GM21528 (cell line): Measurements from ENCODE around the gene GRIK3.
"Not testable (repeated sequence)": the region's sequence is repeated elsewhere in the genome, so short reads cannot be mapped to it uniquely, and the experiment has no call there.

Experiments used
- ATAC-seq: cut with Tn5 transposase; IDR thresholded peaks from one replicate; pipeline ENCODE4 v1.9.1; 2021; ENCODE audit warnings: mild to moderate bottlenecking, moderate library complexity; ENCODE audit not compliant: unreplicated experiment, low FRiP score

GRIK3 gene

GRCh38 chr1:36950604-36951291 lies 83.6 kb downstream of the GRIK3 start:
- no peak for ATAC-seq

- no peak for ATAC-seq
Measured at GRCh38 chr1:36948606-36949005, 85.7 kb downstream of the GRIK3 start.

DNA sequence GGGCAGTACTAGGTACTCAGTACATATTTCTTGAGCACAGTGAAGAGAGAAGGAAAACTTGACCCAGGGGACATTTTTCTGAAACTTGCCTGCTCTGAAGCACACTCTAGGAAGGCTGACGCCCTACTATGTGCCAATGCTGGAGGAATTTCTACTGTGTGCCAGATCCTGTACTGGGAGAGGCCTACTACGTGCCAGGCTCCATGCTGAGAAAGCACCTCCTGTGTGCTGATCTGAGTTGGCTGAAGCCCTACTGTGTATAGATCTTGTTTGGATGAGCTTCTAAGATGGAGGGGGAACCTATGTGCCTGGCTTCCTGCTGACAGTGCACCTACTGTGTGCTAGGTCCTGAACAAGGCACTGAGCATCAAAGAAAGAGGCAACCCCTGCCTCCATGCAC lies 86.2 kb downstream of the GRIK3 start:
- ATAC-seq = no peak

GRCh38 chr1:36947384-36947783 lies 86.9 kb downstream of the GRIK3 start:
- no peak for ATAC-seq

- no peak for ATAC-seq
Measured at GRCh38 chr1:36944883-36945282, 89.4 kb downstream of the GRIK3 start.

DNA sequence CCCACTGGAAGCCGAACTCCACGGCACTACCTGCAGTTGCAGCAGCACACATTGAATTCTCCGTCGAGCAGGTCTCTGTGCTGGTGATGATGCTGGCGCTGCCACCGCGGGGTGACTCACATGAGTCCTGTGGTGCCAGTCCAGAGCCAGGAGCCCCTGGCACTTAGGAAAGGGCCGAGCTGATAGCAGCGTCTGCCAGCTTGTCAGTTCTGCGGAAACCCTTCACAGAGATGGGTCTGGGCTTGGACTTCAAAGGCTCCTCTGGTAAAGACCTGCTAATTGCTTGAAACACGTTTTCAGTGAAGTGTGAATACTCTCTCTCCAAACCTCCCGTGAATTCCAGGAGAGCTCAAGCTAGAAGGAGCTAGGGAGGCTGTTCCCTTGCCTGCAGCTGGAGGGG lies 92.2 kb downstream of the GRIK3 start:
- no peak for ATAC-seq

DNA sequence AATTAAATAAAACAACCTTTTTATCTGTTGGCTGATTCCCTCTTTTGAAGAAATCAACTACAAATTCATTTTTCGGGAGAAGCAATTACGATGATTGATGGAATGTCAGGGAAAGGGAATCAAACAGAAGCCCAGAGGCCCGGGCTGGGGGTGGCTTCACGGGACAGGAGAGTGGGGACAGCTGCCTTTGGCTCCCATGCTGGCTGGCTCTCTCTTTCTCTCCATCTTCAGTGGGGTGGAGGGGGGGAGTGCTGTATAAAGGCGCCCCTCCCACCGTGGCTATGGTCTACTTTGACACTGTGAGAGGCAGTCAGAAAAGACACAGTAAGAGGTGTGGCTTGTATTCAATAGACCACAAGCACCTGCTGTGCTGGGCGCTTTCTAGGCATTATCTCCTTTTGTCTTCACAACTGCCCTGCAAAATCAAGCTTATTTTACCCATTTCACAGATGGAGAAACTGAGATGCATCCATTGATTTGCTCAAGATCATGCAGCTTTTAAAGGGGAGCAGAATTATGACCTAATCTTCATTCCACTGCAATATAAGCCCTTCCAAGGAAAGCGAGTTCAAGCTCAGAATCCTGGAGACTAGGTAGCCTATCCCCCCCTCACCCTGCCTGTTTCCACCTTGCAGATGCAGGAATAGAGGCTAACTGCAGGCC lies 92.9 kb downstream of the GRIK3 start:
- ATAC-seq = no peak

DNA sequence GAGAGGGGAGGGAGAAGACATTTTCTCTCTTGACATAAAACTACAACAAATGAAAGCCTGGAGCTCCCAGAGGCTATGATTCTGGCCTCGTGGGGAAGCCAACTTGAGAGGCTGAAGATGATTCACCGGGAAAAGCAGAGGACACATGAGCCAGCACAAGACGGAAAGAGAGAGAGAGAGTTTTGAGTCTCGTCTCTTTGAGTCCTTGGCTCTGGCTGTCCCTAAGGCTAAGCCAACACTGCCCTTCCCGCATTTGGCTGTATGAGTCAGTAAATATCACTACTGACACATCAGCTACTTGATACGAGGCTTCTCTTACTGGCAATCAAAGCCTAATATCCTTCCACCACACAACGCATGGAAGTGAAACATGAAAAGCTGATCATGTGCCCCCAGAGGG lies 95.5 kb downstream of the GRIK3 start:
- no peak for ATAC-seq

DNA sequence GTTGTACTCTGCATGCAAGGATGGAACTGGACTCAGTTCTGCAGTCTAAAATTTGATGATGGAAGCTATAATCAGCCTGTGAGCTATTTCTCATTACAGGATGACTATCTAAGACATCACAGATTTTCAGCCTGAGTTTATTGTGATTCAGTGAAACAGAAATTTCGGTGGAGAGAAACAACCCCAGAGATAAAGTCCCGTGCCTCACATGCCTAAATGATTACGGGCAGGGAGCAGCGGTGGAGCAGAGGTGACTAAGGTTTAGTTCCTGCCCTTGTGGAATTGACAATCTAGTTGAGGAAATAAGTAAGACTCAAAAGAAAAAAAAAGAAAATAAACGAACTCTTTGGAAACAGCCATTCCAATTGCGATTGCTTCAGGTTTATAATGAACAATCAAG lies 96.9 kb downstream of the GRIK3 start:
- ATAC-seq = no peak

GRCh38 chr1:36934061-36934460 lies 100.3 kb downstream of the GRIK3 start:
- ATAC-seq = no peak

DNA sequence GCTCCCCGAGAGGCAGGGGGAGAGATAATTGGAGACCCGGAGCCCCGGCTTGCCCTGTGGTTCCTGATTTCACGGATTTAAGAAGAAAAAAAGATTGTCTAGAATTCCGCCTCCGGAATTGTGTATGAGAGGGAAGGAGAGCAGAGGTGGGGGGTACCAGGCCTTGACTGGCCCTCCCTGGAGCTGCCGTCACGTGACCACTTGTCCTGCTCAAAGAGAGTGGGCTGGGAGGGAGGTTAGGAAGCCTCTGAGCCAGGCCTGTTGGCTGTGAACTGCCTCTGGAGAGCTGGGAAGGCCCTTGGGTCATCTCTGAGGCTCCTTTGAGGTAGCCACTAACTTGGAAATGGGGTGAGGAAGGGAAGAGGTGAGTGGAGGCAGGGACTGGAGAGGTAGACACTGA lies 106.5 kb downstream of the GRIK3 start:
- ATAC-seq = no peak

DNA sequence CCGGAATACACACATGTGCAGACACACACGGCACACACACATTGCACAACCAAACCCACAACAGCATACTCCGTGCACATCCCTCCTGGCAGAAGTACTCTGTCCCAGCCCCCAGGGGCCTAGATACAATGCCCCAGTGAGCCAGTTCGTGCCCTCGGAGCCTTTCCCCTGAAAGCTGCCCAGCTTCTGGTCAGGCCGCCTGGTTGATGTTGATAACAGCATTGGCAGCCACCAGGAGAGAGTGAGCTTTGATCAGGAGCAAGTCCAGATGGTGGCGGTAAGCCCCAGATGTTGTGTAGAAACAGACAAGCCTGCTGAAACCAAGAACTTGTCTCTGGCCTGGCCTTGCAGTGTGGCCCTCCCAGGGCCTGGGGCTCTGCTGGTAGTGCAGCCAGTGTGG lies 109.1 kb downstream of the GRIK3 start:
- ATAC-seq = no peak

- no peak for ATAC-seq
Measured at GRCh38 chr1:36924282-36924811, 110.0 kb downstream of the GRIK3 start.

DNA sequence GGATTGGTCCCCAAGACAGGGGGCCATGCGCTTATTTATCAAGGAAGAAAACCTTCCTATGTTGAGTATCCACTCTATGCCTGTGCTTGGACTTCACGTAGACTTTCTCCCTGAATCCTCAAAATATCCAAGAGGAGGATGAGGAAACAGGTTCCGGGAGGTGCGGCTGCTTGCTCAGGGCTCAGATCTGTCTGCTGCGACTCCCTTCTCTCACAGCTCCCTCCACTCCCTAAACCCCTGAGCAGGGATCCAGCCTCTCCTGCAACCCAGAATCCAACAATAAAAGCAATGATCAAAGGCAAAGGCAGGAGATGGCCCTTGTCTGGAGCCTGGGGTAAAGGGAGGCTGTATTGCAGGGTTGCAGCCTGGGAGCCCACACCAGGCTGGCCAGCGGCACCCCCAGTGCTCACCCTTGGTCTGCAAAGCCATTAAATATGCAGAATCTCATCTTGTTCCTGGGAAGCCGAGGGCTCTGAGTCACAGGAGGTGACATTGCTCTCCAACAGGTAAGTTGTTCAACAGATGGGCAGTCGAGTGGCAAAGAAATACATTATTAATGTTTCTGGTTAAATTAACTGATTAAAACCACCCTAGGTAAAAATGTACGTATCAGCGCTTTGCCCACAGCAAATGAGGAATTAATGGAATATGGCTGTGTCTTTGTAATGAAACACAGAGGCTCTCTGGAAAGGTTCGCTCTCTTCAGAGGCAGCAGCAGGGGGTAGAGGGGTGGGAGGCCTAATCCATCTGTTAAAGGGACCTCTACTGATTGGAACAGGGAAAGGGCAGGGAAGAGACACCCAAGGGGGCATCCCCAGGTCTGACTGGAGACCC lies 111.5 kb downstream of the GRIK3 start:
- no peak for ATAC-seq

DNA sequence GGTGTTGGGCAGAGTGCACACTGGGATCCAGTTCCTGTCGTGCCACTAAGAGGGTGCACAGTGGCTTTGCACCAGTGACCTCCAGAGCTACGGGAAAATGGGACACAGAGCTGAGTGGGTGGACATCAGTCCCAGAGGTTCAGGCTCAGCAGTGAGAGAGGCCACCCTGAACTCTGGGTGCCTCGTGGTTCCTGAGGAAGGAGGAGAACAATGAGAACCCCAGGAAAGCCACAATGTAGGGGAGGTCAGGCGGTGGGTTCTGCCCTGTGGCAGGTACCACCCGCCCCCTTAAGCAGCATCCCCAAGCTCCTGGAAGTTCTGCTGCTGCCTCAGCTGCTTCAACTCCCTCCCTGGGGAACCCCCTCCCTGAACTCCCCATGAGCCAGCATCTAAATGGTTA lies 112.2 kb downstream of the GRIK3 start:
- ATAC-seq = no peak

DNA sequence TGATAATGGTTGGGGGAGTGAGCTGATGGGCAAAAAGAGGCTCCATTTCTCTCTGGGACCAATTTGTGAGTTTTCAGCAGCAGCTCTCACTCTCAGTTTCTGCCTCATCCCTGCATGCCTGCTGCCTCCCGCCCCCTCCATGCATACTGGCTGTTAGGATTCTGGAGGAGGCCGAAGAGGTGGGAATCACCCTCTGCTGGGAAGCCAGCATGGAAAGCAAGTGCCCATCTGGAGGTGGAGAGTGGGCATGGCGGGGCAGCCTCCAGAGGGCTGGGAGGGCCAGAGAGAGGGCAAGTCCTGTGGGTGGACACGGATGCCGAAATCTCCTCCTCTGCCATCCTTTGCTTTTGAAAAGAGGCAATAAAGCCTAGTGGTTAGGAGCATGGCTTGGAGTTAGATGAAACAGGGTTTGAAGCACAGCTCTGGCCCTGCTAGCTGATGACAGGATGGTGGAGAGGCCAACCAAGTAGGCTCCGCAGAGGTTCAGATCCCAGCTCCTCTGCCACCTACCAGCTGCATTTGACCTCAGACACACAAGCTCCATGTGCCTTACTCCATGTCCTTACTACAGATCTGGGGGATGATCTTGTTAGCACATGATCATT lies 113.4 kb downstream of the GRIK3 start:
- no peak for ATAC-seq

DNA sequence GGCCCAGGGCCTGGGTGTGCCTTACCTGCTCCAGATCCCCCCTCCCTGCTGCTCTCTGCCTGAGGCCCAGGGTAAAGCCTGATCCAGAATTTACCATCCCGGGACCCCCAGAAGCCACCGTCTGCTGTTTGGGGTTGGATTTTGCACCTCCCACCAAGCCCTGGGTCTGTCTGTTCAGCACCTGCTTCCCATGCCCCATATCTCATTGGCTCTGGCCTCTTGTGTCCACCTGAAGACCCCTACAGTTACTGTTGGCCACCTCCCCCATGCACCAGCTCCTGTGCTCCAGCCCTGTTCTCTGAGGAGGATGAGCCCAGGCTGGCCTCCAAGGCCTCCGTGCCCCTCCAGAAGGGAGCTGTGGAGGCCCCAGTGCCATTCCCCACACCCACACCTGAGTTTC lies 113.9 kb downstream of the GRIK3 start:
- ATAC-seq = no peak

DNA sequence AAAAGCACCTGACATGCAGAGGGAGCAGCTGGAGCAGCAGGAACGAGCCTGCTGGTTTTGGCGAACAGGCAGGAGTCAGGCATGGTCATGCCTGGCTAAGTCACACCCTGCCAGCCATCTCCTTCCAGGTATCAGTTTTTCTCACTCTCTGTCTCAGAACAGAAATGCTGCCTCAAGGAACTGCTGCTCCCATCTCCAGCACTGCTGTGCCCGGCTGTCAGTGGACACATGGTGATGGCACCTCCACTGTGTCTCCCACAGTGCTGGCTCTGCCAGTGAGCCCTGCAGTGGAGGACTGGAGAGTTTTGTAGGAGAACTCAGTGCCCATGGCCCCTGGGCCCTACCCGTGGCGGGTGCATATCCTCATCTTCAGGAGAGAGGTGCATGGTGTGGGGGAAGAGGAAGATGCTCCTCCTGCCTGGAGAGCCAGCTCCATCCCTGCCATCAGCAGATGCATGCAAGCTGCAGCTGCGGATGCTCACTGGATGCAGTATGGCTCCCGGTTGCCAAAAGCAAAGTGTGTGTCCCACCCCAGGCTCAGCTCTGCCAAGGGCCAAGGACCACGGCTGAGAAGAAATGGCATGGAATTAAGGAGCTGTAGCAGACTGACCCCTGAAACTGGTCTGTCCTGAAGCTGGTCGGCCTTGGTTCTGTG lies 114.7 kb downstream of the GRIK3 start:
- ATAC-seq = no peak

DNA sequence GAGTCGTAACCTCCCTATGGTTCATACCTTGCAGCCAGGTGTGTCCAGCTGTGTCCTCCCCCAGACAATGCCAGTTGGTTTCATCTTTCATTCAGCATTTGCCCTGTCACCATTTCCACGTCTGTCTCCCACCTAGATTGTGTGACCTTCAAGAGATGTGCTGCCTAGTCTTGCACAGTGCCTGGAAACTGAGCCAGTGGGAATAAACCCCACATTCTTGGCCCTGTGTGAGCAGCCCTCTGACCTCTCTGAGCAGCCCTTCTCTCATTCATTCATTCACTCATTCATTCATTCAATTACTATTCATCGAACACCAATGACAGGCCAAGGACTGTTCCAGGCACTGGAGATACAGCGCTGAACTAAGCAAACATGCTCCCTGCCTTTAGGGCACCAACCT lies 115.7 kb downstream of the GRIK3 start:
- ATAC-seq = no peak

DNA sequence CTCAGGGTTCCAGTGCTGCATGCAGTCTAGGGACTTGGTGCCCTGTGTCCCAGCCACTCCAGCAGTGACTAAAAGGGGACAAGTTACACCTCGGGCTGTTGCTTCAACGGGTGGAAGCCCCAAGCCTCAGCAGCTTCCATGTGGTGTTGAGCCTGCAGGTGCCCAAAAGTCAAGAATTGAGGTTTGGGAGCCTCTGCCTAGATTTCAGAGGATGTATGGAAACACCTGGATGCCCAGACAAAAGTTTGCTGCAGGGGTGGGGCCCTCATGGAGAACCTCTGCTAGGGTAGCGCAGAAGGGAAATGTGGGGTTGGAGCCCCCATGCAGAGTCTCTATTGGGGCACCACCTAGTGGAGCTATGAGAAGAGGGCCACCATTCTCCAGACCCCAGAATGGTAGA lies 117.8 kb downstream of the GRIK3 start:
- not testable (repeated sequence) for ATAC-seq
